ENCODE data around the gene EEF2K.

DNA sequence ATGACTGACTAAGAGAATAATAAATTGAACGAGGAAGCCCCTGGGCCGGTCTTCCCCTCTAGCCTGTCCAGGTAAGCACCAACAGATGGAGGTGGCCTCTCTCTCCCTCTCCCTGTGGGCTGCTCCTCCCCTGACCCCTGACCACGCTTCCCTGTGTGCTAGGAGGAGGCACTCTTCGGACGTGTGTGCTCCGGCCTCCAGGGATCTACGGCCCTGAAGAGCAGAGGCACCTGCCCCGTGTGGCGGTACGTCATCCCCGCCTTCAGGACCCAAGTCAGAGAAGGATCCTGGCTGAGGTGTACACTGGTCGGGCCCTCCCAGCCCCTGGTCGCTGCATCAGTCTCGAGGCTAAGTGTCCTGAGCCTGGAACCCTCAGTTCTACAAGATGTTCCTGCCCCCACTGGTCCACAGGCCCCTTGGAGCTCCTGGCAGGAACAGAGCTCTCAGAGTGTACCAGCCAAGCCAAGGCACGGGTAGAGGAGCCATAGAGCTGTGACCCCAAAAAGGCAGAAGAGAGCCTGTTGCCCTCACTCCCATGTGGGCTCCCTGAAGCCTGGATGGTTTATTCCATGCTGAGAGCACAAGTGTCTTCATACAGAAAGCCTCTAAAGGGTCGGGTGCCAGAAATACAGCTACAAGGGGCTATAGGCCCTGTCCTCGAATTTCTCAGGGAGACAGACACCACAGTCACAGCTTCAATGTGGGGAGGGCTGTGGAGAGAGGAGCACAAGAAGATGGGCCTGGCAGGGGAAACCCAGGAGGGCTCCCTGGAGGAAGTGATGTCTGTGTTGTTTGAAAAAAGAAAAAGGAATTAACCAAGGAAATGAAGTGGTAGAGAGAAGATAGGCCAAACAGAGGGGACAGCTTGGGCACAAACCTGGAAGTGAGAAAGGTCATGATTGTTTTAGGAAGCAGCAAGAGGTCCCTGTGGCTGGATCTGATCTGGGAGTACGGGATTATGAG, 27.8 kb upstream of the EEF2K start:
- no peak for TF ChIP-seq CTCF (IDR thresholded peaks at IDR 0.05)
- no peak for TF ChIP-seq EP300 (IDR thresholded peaks at IDR 0.05)
- no peak for TF ChIP-seq POLR2A (IDR thresholded peaks at IDR 0.05)

Data from tibial nerve (tissue), 4 donors.